Stomach (tissue), 9 donors: ENCODE results near the gene MEGF6. TPM values are rescaled to one million over a fixed set of nuclear protein-coding genes. Genes with fewer than 3 reads are reported as not detected.
A peak's percentile ranks its signal among the peaks of the same experiment; 100 is the strongest.

Experiments
- DNase-seq, 2 donors: peaks; one replicate each; pipeline versions ENCODE4 v3.0.0 to v3.0.0-alpha.2; 2013 to 2019
- H3K27ac ChIP-seq, 5 donors: fragments of 200-600 bp in 4 of 5; sonication (generic) in 4 of 5; one replicate each; pipeline ENCODE4 v1.5.1; 2013 to 2019; ENCODE audit warnings: mild to moderate bottlenecking in 1 of 5, moderate library complexity in 1 of 5
- H3K27me3 ChIP-seq, 3 donors: fragments of 200-600 bp; sonication (generic); one replicate each; pipeline ENCODE4 v1.5.1; 2017 to 2019; ENCODE audit warnings: mixed run types in 1 of 3
- H3K36me3 ChIP-seq, 4 donors: fragments of 200-600 bp; sonication (generic); 1 replicate in 3 of 4; 2 replicates in 1 of 4; pipeline ENCODE4 v1.5.1; 2016 to 2019
- H3K4me1 ChIP-seq, 4 donors: fragments of 200-600 bp; sonication (generic); one replicate each; pipeline ENCODE4 v1.5.1; 2016 to 2019
- H3K4me3 ChIP-seq, 4 donors: fragments of 200-600 bp; sonication (generic) in 3 of 4; one replicate each; pipeline ENCODE4 v1.5.1; 2016 to 2019; ENCODE audit warnings: mild to moderate bottlenecking in 1 of 4
- H3K9me3 ChIP-seq, 4 donors: fragments of 200-600 bp; sonication (generic); one replicate each; pipeline ENCODE4 v1.5.1; 2016 to 2019
- CTCF ChIP-seq, 7 experiments: fragments of 450-650 bp in 4 of 7; fragments of 200-600 bp in 3 of 7; sonication (generic) in 3 of 7; IDR thresholded peaks; one replicate each; pipeline ENCODE4 v1.5.1; 2016 to 2019; ENCODE audit warnings: antibody characterized with exemption in 7 of 7, control low read depth in 2 of 7, mild to moderate bottlenecking in 1 of 7
- EP300 ChIP-seq: sonication (generic); formaldehyde crosslinking; IDR thresholded peaks from one replicate; pipeline ENCODE4 v1.6.1; 2017; ENCODE audit warnings: antibody characterized with exemption
- POLR2A ChIP-seq, 4 donors: fragments of 450-650 bp; IDR thresholded peaks; one replicate each; pipeline ENCODE4 v1.6.1; 2016; ENCODE audit warnings: antibody characterized with exemption in 4 of 4, control low read depth in 2 of 4, mild to moderate bottlenecking in 1 of 4, moderate library complexity in 1 of 4
- POLR2AphosphoS5 ChIP-seq, 3 donors: sonication (generic); formaldehyde crosslinking; IDR thresholded peaks; one replicate each; pipeline ENCODE4 v1.6.1; 2016; ENCODE audit warnings: antibody characterized with exemption in 3 of 3
- WGBS, 5 donors: extraction: QIAGEN DNeasy Blood & Tissue Kit in 3 of 5; methylation state at CpG; one replicate each; pipeline versions ENCODE4 v1.1.5 to v1.1.7; 2013 to 2018; 5-methylcytosine and 5-hydroxymethylcytosine counted together
- intact Hi-C: fragments of 100-400 bp; cut with DNase I; formaldehyde crosslinking; loops from one replicate; pipeline ENCODE4 v1.15.1; 2023; ENCODE audit warnings: low total_unique reads
- polyA plus RNA-seq, 3 donors: library from polyadenylated mRNA; stranded (reverse); fragments of 200-250 nt; gene quantifications; one replicate each; pipeline ENCODE4 v1.2.3, GENCODE V29; 2013
- total RNA-seq, 5 donors: library from RNA; depleted of rRNA; stranded (reverse); fragments of >200 nt; gene quantifications; one replicate each; pipeline versions ENCODE4 v1.1.0 to v1.2.3, GENCODE V29; 2014 to 2016
- donor health status: healthy with polysubstance abuse.
- donor health status: Bipolar disorder and iron deficiency.
- donor health status: healthy.

MEGF6 gene
- total and polyA plus RNA-seq, 8 donors = 2.6 to 57.2 (median 26.7) TPM

GRCh38 chr1:3474016-3474415 is 137.3 kb downstream of the MEGF6 start:
- DNase-seq = no peak
- Histone ChIP-seq H3K36me3 (peaks cover 0 to 62% (median 42%) of the 10 kb centered on the region in 4 donors), H3K4me1 (peaks cover 6 to 29% (median 15%) of the 10 kb centered on the region in 4 donors), H3K27ac (no peak overlapping the region), H3K27me3 (peaks cover 0 to 49% (median 0%) of the 10 kb centered on the region in 3 donors), H3K9me3 (no peaks in the 10 kb centered on the region), H3K4me3 (no peak overlapping the region)
- intact Hi-C loops = no loop called here
- WGBS, 5 donors = 91 to 94% (median 92%) methylated on average over 5 to 8 of the region's 8 CpGs
- TF ChIP-seq EP300 (no peak), POLR2A (IDR thresholded peaks at IDR 0.05) (no peak)

GRCh38 chr1:3473381-3473844 is 137.9 kb downstream of the MEGF6 start:
- 71 to 87% (median 81%) methylated on average over 15 to 20 of the region's 20 CpGs for WGBS, 5 donors
- no peak overlapping the region for H3K4me3 ChIP-seq

GRCh38 chr1:3472906-3473305 is 138.4 kb downstream of the MEGF6 start:
- 66 to 94% (median 88%) methylated on average over 2 to 17 of the region's 17 CpGs for WGBS, 5 donors
- intact Hi-C loops = no loop called here

More at GRCh38 chr1:3473381-3473844, 137.9 kb downstream of the MEGF6 start:
- DNase-seq = no peak
- Histone ChIP-seq H3K9me3 (no peaks in the 10 kb centered on the region), H3K4me1 (peaks cover 6 to 29% (median 15%) of the 10 kb centered on the region in 4 donors), H3K36me3 (peaks cover 0 to 68% (median 40%) of the 10 kb centered on the region in 4 donors), H3K27ac (no peak overlapping the region), H3K27me3 (peaks cover 0 to 51% (median 0%) of the 10 kb centered on the region in 3 donors)
- no peak for TF ChIP-seq POLR2A (IDR thresholded peaks at IDR 0.05)
- no peak for TF ChIP-seq CTCF (IDR thresholded peaks at IDR 0.05)
- intact Hi-C loops = no loop called here

GRCh38 chr1:3472088-3472850 is 139.0 kb downstream of the MEGF6 start:
- peak overlapping the region in 1 of 5 donors; percentile 7 for H3K27ac ChIP-seq
- H3K36me3 ChIP-seq = peaks cover 0 to 70% (median 33%) of the 10 kb centered on the region in 4 donors
- intact Hi-C loops = no loop called here
- no peak for DNase-seq
- no peaks in the 10 kb centered on the region for H3K9me3 ChIP-seq
- TF ChIP-seq EP300 = no peak
- no peak for TF ChIP-seq POLR2A (IDR thresholded peaks at IDR 0.05)
- TF ChIP-seq CTCF (IDR thresholded peaks at IDR 0.05) = no peak
- no peak for TF ChIP-seq POLR2AphosphoS5 (IDR thresholded peaks at IDR 0.05)
- peaks cover 6 to 29% (median 17%) of the 10 kb centered on the region in 4 donors for H3K4me1 ChIP-seq
- WGBS, 5 donors = 74 to 83% (median 79%) methylated on average over 9 to 25 of the region's 25 CpGs
- no peak overlapping the region for H3K4me3 ChIP-seq
- H3K27me3 ChIP-seq = peaks cover 0 to 59% (median 0%) of the 10 kb centered on the region in 3 donors

More at GRCh38 chr1:3472906-3473305, 138.4 kb downstream of the MEGF6 start:
- no peak for DNase-seq
- H3K27me3 ChIP-seq = peaks cover 0 to 53% (median 0%) of the 10 kb centered on the region in 3 donors
- no peak overlapping the region for H3K27ac ChIP-seq
- H3K4me1 ChIP-seq = peaks cover 6 to 29% (median 15%) of the 10 kb centered on the region in 4 donors
- no peak overlapping the region for H3K4me3 ChIP-seq
- TF ChIP-seq CTCF (IDR thresholded peaks at IDR 0.05) = no peak
- TF ChIP-seq POLR2AphosphoS5 (IDR thresholded peaks at IDR 0.05) = no peak
- TF ChIP-seq EP300 = no peak
- no peak for TF ChIP-seq POLR2A (IDR thresholded peaks at IDR 0.05)
- H3K36me3 ChIP-seq = peaks cover 0 to 70% (median 35%) of the 10 kb centered on the region in 4 donors
- no peaks in the 10 kb centered on the region for H3K9me3 ChIP-seq
